Stimulated activated effector memory CD8-positive, alpha-beta T cell treated with anti-CD3 and anti-CD28 coated beads, Interleukin-12 subunit alpha, Interleukin-12 subunit beta, amount 100 ng/mL, for 72 hours (primary cell): Measurements from ENCODE around the gene FMOD.
A peak's percentile ranks its signal among the peaks of the same experiment; 100 is the strongest.

Experiments used
- ATAC-seq: fragments of 150-1000 bp; cut with Tn5 transposase; 2 replicates; pipeline ENCODE4 v1.10.0; 2021
- DNase-seq, 2 donors: peaks; one replicate each; pipeline ENCODE4 v3.0.0; 2021 to 2022; ENCODE audit warnings: low spot score in 2 of 2
- H3K27ac Mint-ChIP-seq: one replicate; pipeline ENCODE4 v1.8.0; 2022; ENCODE audit warnings: mild to moderate bottlenecking, mixed read lengths
- H3K36me3 Mint-ChIP-seq: one replicate; pipeline ENCODE4 v1.8.0; 2022; ENCODE audit warnings: mild to moderate bottlenecking, mixed read lengths
- H3K4me1 Mint-ChIP-seq: one replicate; pipeline ENCODE4 v1.8.0; 2022; ENCODE audit warnings: mixed read lengths
- H3K4me3 Mint-ChIP-seq: one replicate; pipeline ENCODE4 v1.8.0; 2022; ENCODE audit warnings: mild to moderate bottlenecking, mixed read lengths
- H3K9me3 Mint-ChIP-seq: one replicate; pipeline ENCODE4 v1.8.0; 2022; ENCODE audit warnings: mixed read lengths

Gene FMOD

DNA sequence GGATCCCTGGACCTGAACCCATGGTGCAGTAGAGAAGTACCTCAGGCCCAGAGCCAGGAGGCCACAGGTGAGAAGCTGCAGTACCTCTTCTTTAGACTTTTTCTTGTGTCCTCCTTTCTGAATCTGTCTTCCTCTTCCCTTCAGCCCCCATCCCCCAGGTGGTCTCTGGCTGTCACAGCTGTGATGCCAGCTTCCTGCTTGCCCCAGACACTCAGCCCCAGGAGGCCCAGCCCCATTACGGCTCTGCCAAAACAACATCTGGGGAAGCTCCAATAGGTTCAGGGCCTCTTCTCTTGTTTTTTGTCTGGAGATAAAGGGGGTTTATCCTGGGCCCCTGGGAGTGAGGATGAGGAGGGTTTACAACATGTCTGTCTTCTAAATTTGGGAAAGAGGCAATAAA lies 55.1 kb downstream of the FMOD start:
- H3K4me3 Mint-ChIP-seq: no peak overlapping the region
- DNase-seq (no peak), ATAC-seq (no peak)
- H3K9me3 Mint-ChIP-seq: peaks cover 2% of the 10 kb centered on the region
- peaks cover 8% of the 10 kb centered on the region for H3K36me3 Mint-ChIP-seq
- peaks cover 68% of the 10 kb centered on the region for H3K4me1 Mint-ChIP-seq
- peak overlapping the region; percentile 87 for H3K27ac Mint-ChIP-seq

GRCh38 chr1:203291201-203292096 lies 59.5 kb downstream of the FMOD start:
- H3K9me3 Mint-ChIP-seq: peaks cover 2% of the 10 kb centered on the region
- ATAC-seq (no peak), DNase-seq (no peak)
- H3K36me3 Mint-ChIP-seq: peaks cover 46% of the 10 kb centered on the region
- peak overlapping the region; percentile 99 for H3K27ac Mint-ChIP-seq
- peak overlapping the region; percentile 74 for H3K4me3 Mint-ChIP-seq
- peaks cover 83% of the 10 kb centered on the region for H3K4me1 Mint-ChIP-seq
